GM12878 (cell line): Measurements from ENCODE around the gene NLRC3. TPM values are rescaled to one million over a fixed set of nuclear protein-coding genes. Genes with fewer than 3 reads are reported as not detected.

ENCODE experiments used
- ATAC-seq: fragments of 200-7000 bp; cut with Tn5 transposase; 3 replicates; pipeline ENCODE4 v1.9.1; 2020; ENCODE audit warnings: mild to moderate bottlenecking, moderate library complexity
- BruUV-seq: library from RNA; stranded (reverse); fragments of 400-500 nt; replicated peaks from 2 replicates; lab custom pipeline; 2021; lab: Mats Ljungman, UMichigan
- CTCF ChIA-PET: fragments of 300-600 bp; sonication (Branson Sonifier 250); formaldehyde crosslinking; extraction: SDS; loops from one replicate; lab custom pipeline; 2021; ENCODE audit warnings: inconsistent platforms; lab: Yijun Ruan, JAX
- POLR2A ChIA-PET: fragments of 350-600 bp; formaldehyde crosslinking; extraction: SDS; loops from one replicate; lab custom pipeline; 2021; ENCODE audit warnings: inconsistent platforms; lab: Charles Lee
- RAD21 ChIA-PET: fragments of 300-600 bp; sonication (Branson Sonifier 250); formaldehyde crosslinking; loops from one replicate; lab custom pipeline; 2023; ENCODE audit warnings: antibody characterized with exemption; ENCODE audit not compliant: unreplicated experiment; lab: Charles Lee
- SMC1A ChIA-PET: fragments of 300-600 bp; sonication (Branson Sonifier 250); formaldehyde crosslinking; loops from one replicate; lab custom pipeline; 2023; ENCODE audit not compliant: unreplicated experiment, uncharacterized antibody; lab: Charles Lee
- DNase-seq: peaks from one replicate; pipeline ENCODE4 v3.0.0-alpha.2; 2011; ENCODE audit warnings: low read depth, low spot score
- FAIRE-seq: peaks from 3 replicates; lab custom pipeline; 2011; peaks lifted over from hg19 to GRCh38; lab: Jason Lieb, UNC
- H2AFZ ChIP-seq: 2 replicates; pipeline ENCODE4 v1.6.0; 2011; ENCODE audit warnings: low read depth, low read length, control low read depth; ENCODE audit not compliant: control insufficient read depth
- H3K27ac ChIP-seq: 2 replicates; pipeline ENCODE4 v1.5.1; 2011; ENCODE audit warnings: control low read depth; ENCODE audit not compliant: control insufficient read depth, insufficient read depth
- H3K27me3 ChIP-seq, 2 experiments: replicated peaks in 1 of 2; 2 replicates each; pipeline versions ENCODE4 v1.6.0 to v1.6.1; 2011; ENCODE audit warnings: low read length in 1 of 2; ENCODE audit not compliant: control insufficient read depth in 2 of 2, insufficient read depth in 2 of 2
- H3K36me3 ChIP-seq, 2 experiments: 2 replicates each; pipeline ENCODE4 v1.5.1; 2011; ENCODE audit warnings: low read length in 1 of 2; ENCODE audit not compliant: control insufficient read depth in 2 of 2, insufficient read depth in 2 of 2
- H3K4me1 ChIP-seq: 2 replicates; pipeline ENCODE4 v1.6.1; 2011; ENCODE audit warnings: mild to moderate bottlenecking, low read length, moderate library complexity, mixed read lengths; ENCODE audit not compliant: control insufficient read depth, insufficient read depth
- H3K4me2 ChIP-seq: 2 replicates; pipeline ENCODE4 v1.6.0; 2011; ENCODE audit warnings: control low read depth; ENCODE audit not compliant: control insufficient read depth, insufficient read depth
- H3K4me3 ChIP-seq: fragments of 200-600 bp; sonication (generic); 2 replicates; pipeline ENCODE4 v1.5.1; 2016
- H3K79me2 ChIP-seq: 2 replicates; pipeline ENCODE4 v1.6.0; 2011; ENCODE audit warnings: low read length; ENCODE audit not compliant: control insufficient read depth, insufficient read depth
- H3K9ac ChIP-seq: 2 replicates; pipeline ENCODE4 v1.8.0; 2011; ENCODE audit warnings: low read length, control low read depth, mixed read lengths; ENCODE audit not compliant: control insufficient read depth, insufficient read depth
- H3K9me3 ChIP-seq: replicated peaks from 3 replicates; pipeline ENCODE4 v1.5.1; 2011; ENCODE audit warnings: mild to moderate bottlenecking, low read length; ENCODE audit not compliant: control insufficient read depth, insufficient read depth
- H4K20me1 ChIP-seq: 2 replicates; pipeline ENCODE4 v1.6.0; 2011; ENCODE audit not compliant: control insufficient read depth, insufficient read depth
- BMI1 ChIP-seq: fragments of 450-650 bp; IDR thresholded peaks from 2 replicates; pipeline ENCODE4 v1.6.1; 2016; ENCODE audit warnings: mild to moderate bottlenecking, moderate library complexity, borderline replicate concordance
- CHD2 ChIP-seq: IDR thresholded peaks from 2 replicates; pipeline ENCODE4 v1.6.1; 2011; ENCODE audit warnings: low read depth, low read length, improper control_type of control experiment, borderline replicate concordance
- DPF2 ChIP-seq: fragments of 450-650 bp; IDR thresholded peaks from 2 replicates; pipeline ENCODE4 v1.6.1; 2017; ENCODE audit warnings: mild to moderate bottlenecking
- FOS ChIP-seq: IDR thresholded peaks from 3 replicates; pipeline ENCODE4 v1.6.1; 2011; ENCODE audit warnings: borderline replicate concordance; ENCODE audit not compliant: insufficient read length; ENCODE audit errors: extremely low read depth
- RBBP5 ChIP-seq: fragments of 200-600 bp; sonication (generic); conservative IDR thresholded peaks from 2 replicates; pipeline ENCODE4 v1.6.1; 2016
- RELA ChIP-seq: fragments of 450-650 bp; IDR thresholded peaks from 2 replicates; pipeline ENCODE4 v1.8.0; 2014; ENCODE audit warnings: borderline replicate concordance; ENCODE audit not compliant: partially characterized antibody
- TCF12 ChIP-seq: IDR thresholded peaks from 2 replicates; pipeline ENCODE4 v1.6.1; 2011; ENCODE audit warnings: low read depth, mild to moderate bottlenecking, low read length
- ZNF622 ChIP-seq: fragments of 450-650 bp; IDR thresholded peaks from 2 replicates; pipeline ENCODE4 v1.6.1; 2017; ENCODE audit warnings: mild to moderate bottlenecking, inconsistent platforms
- WGBS: methylation state at CpG from one replicate; pipeline ENCODE4 v1.1.6; 2016; ENCODE audit warnings: low lambda C conversion rate; ENCODE audit not compliant: insufficient replicate concordance, insufficient coverage; ENCODE audit errors: missing lambda C conversion rate; 5-methylcytosine and 5-hydroxymethylcytosine counted together
- in situ Hi-C: fragments of 300-500 bp; cut with MboI; formaldehyde crosslinking; loops from 9 replicates; pipeline ENCODE4 v1.14.3; 2018; ENCODE audit warnings: mixed read lengths
- intact Hi-C: fragments of 100-400 bp; cut with micrococcal nuclease; formaldehyde crosslinking; loops from one replicate; pipeline ENCODE4 v1.14.2; 2022; ENCODE audit not compliant: unreplicated experiment
- polyA plus RNA-seq, 11 experiments: library from polyadenylated mRNA; depleted of rRNA in 4 of 11; unstranded in 6 of 11; stranded (reverse) in 5 of 11; fragments of >200 nt; fragmentation: Nextera tagmentation in 4 of 11; fragmentation: Illumina TruSeq in 1 of 11; extraction: Ambion mirVana in 4 of 11; extraction: Trizol in 1 of 11; gene quantifications; 1 replicate in 1 of 11; 2 replicates in 10 of 11; pipeline versions ENCODE4 v1.2.1 to v1.2.3, GENCODE V29; 2011 to 2016; ENCODE audit warnings: inconsistent platforms in 2 of 11, missing spikeins in 2 of 11, low read depth in 1 of 11
- total RNA-seq, 4 experiments: library from RNA; depleted of rRNA in 3 of 4; stranded (reverse); fragments of >200 nt in 3 of 4; fragmentation: Illumina TruSeq in 1 of 4; extraction: Trizol in 1 of 4; gene quantifications; 2 replicates each; pipeline versions ENCODE4 v1.2.1 to v1.2.3, GENCODE V29; 2013 to 2021
- TF ChIP-seq, protein P1 (sequence below): fragments of 450-650 bp; IDR thresholded peaks from 2 replicates; pipeline ENCODE4 v1.6.1; 2016; ENCODE audit warnings: mild to moderate bottlenecking, moderate library complexity, borderline replicate concordance
- TF ChIP-seq, protein P2 (sequence below): IDR thresholded peaks from 2 replicates; pipeline ENCODE4 v1.6.1; 2012; ENCODE audit warnings: mild to moderate bottlenecking, low read depth, low read length
- TF ChIP-seq, protein P3 (sequence below): fragments of 450-650 bp; IDR thresholded peaks from 2 replicates; pipeline ENCODE4 v1.6.1; 2017; ENCODE audit warnings: antibody characterized with exemption, mild to moderate bottlenecking, moderate library complexity

Gene NLRC3
- total and polyA plus RNA-seq, 10 of the 15 experiments (the other 5 are each of a cell fraction or from before 2014, with no cell fraction given), result 2.2 to 17.8 (median 7.6) TPM

DNA sequence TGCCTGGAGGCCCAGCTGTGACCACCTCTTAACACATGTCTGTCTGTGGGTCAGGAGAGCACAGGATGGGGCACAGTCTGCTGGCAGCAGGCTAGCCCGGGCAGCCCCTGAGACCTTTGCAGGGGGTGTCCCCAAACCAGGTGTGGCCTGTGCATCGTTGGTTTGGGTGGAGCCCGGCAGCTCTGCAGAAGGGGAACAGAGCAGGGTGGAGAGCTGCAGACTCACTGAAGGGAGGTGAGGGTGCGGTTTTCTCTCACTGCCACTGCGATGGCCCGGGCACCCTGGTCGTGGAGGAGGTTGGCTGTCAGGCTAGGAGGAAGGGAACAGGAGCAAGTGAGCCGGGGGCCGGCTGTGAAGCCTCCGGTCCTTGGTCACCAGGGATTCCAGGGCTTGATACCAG is 28.8 kb downstream of the NLRC3 start (continued):
- TF ChIP-seq RBBP5 (no peak), BMI1 (no peak), ZNF622 (no peak), CHD2 (no peak), RELA (no peak)
- TF ChIP-seq, protein P1, sequence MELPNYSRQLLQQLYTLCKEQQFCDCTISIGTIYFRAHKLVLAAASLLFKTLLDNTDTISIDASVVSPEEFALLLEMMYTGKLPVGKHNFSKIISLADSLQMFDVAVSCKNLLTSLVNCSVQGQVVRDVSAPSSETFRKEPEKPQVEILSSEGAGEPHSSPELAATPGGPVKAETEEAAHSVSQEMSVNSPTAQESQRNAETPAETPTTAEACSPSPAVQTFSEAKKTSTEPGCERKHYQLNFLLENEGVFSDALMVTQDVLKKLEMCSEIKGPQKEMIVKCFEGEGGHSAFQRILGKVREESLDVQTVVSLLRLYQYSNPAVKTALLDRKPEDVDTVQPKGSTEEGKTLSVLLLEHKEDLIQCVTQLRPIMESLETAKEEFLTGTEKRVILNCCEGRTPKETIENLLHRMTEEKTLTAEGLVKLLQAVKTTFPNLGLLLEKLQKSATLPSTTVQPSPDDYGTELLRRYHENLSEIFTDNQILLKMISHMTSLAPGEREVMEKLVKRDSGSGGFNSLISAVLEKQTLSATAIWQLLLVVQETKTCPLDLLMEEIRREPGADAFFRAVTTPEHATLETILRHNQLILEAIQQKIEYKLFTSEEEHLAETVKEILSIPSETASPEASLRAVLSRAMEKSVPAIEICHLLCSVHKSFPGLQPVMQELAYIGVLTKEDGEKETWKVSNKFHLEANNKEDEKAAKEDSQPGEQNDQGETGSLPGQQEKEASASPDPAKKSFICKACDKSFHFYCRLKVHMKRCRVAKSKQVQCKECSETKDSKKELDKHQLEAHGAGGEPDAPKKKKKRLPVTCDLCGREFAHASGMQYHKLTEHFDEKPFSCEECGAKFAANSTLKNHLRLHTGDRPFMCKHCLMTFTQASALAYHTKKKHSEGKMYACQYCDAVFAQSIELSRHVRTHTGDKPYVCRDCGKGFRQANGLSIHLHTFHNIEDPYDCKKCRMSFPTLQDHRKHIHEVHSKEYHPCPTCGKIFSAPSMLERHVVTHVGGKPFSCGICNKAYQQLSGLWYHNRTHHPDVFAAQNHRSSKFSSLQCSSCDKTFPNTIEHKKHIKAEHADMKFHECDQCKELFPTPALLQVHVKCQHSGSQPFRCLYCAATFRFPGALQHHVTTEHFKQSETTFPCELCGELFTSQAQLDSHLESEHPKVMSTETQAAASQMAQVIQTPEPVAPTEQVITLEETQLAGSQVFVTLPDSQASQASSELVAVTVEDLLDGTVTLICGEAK, result no peak

DNA sequence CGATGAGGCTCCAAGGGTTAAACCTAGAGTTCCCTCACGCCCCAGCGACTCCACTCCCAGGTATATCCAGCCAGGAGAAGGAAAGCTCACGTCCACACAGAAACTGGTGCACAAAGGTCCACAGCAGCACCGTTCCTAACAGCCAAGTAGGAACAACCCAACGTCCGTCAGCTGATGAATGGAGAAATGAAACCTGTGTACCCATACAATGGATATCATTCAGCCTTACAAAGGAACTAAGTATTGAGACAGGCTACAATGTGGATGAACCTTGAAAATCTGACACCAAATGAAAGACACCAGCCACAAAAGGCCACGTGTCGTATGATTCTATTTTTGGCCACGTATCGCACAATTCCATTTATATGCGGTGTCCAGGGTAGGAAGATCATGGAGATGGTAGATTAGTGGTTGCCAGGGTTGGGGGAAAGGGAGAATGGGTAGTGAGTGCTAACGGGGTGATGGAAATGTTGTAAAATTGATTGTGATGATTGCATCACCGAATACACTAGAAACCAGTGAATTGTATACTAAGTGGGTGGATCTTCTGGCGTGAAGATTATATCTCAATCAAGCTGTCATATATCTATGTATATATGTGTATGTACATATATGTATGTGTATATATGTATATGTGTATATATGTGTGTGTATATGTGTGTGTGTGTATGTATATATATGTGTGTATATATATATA is 30.1 kb downstream of the NLRC3 start:
- BruUV-seq, result no TSS peak
- ATAC-seq, result no peak
- no peak overlapping the region for H2AFZ ChIP-seq
- intact Hi-C loops, result no loop called here
- POLR2A ChIA-PET, result interaction anchor here (1.1 kb wide), 1 partner anchor 11 kb away, joined by 3 read pairs; no protein-coding TSS in a partner anchor
- TF ChIP-seq FOS (no peak), TCF12 (no peak), RELA (no peak), DPF2 (no peak)
- TF ChIP-seq, protein P2, sequence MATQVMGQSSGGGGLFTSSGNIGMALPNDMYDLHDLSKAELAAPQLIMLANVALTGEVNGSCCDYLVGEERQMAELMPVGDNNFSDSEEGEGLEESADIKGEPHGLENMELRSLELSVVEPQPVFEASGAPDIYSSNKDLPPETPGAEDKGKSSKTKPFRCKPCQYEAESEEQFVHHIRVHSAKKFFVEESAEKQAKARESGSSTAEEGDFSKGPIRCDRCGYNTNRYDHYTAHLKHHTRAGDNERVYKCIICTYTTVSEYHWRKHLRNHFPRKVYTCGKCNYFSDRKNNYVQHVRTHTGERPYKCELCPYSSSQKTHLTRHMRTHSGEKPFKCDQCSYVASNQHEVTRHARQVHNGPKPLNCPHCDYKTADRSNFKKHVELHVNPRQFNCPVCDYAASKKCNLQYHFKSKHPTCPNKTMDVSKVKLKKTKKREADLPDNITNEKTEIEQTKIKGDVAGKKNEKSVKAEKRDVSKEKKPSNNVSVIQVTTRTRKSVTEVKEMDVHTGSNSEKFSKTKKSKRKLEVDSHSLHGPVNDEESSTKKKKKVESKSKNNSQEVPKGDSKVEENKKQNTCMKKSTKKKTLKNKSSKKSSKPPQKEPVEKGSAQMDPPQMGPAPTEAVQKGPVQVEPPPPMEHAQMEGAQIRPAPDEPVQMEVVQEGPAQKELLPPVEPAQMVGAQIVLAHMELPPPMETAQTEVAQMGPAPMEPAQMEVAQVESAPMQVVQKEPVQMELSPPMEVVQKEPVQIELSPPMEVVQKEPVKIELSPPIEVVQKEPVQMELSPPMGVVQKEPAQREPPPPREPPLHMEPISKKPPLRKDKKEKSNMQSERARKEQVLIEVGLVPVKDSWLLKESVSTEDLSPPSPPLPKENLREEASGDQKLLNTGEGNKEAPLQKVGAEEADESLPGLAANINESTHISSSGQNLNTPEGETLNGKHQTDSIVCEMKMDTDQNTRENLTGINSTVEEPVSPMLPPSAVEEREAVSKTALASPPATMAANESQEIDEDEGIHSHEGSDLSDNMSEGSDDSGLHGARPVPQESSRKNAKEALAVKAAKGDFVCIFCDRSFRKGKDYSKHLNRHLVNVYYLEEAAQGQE, result no peak
- TF ChIP-seq, protein P3, sequence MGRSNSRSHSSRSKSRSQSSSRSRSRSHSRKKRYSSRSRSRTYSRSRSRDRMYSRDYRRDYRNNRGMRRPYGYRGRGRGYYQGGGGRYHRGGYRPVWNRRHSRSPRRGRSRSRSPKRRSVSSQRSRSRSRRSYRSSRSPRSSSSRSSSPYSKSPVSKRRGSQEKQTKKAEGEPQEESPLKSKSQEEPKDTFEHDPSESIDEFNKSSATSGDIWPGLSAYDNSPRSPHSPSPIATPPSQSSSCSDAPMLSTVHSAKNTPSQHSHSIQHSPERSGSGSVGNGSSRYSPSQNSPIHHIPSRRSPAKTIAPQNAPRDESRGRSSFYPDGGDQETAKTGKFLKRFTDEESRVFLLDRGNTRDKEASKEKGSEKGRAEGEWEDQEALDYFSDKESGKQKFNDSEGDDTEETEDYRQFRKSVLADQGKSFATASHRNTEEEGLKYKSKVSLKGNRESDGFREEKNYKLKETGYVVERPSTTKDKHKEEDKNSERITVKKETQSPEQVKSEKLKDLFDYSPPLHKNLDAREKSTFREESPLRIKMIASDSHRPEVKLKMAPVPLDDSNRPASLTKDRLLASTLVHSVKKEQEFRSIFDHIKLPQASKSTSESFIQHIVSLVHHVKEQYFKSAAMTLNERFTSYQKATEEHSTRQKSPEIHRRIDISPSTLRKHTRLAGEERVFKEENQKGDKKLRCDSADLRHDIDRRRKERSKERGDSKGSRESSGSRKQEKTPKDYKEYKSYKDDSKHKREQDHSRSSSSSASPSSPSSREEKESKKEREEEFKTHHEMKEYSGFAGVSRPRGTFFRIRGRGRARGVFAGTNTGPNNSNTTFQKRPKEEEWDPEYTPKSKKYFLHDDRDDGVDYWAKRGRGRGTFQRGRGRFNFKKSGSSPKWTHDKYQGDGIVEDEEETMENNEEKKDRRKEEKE, result no peak
- TF ChIP-seq, all 136 proteins: peak for 0
- Histone ChIP-seq H3K36me3 (peaks cover 0 to 4% of the 10 kb centered on the region in 2 experiments; a peak in 3 of 4 replicates), H3K4me3 (no peak overlapping the region), H3K27me3 (no peaks in the 10 kb centered on the region), H3K9ac (no peak overlapping the region), H3K4me2 (no peak overlapping the region), H3K79me2 (no peaks in the 10 kb centered on the region), H3K4me1 (peaks cover 3% of the 10 kb centered on the region; the same call in 1 of the 2 replicates), H4K20me1 (no peaks in the 10 kb centered on the region), H3K9me3 (no peaks in the 10 kb centered on the region), H3K27ac (no peak overlapping the region)
- in situ Hi-C loops, result no loop called here
- DNase-seq (no peak), FAIRE-seq (no peak)
- 83% methylated on average over 15 of the region's 15 CpGs for WGBS
- ChIA-PET RAD21 (interaction anchor here (0.8 kb wide), 1 partner anchor 89 kb away, joined by 3 read pairs; no protein-coding TSS in a partner anchor), CTCF (no interaction called here), SMC1A (no interaction called here)
